HPDE6-E6E7 (cell line): ENCODE measurements around the gene DLGAP3.

Experiments
- DNase-seq: peaks from one replicate; pipeline ENCODE4 v3.0.0; 2011; ENCODE audit warnings: missing footprints; ENCODE audit errors: extremely low spot score

Gene DLGAP3

GRCh38 chr1:34905098-34905459 lies 24.4 kb downstream of the DLGAP3 start:
- no peak for DNase-seq

- DNase-seq, result no peak
Measured at GRCh38 chr1:34904236-34905097, 25.0 kb downstream of the DLGAP3 start.

GRCh38 chr1:34901919-34902318 lies 27.5 kb downstream of the DLGAP3 start:
- no peak for DNase-seq

GRCh38 chr1:34900775-34901502 lies 28.5 kb downstream of the DLGAP3 start:
- DNase-seq, result no peak

GRCh38 chr1:34899906-34900305 lies 29.5 kb downstream of the DLGAP3 start:
- no peak for DNase-seq

GRCh38 chr1:34899471-34899870 lies 30.0 kb downstream of the DLGAP3 start:
- no peak for DNase-seq

- DNase-seq, result no peak
Measured at GRCh38 chr1:34898330-34898761, 31.1 kb downstream of the DLGAP3 start.

GRCh38 chr1:34896612-34897011 lies 32.8 kb downstream of the DLGAP3 start:
- no peak for DNase-seq

- no peak for DNase-seq
Measured at GRCh38 chr1:34889705-34890104, 39.7 kb downstream of the DLGAP3 start.

GRCh38 chr1:34887593-34887992 lies 41.9 kb downstream of the DLGAP3 start:
- DNase-seq, result no peak

GRCh38 chr1:34885405-34886247 lies 43.8 kb downstream of the DLGAP3 start:
- no peak for DNase-seq

GRCh38 chr1:34884961-34885360 lies 44.5 kb downstream of the DLGAP3 start:
- peak; percentile 22 for DNase-seq

- no peak for DNase-seq
Measured at GRCh38 chr1:34884536-34884935, 44.9 kb downstream of the DLGAP3 start.

GRCh38 chr1:34879230-34879629 lies 50.2 kb downstream of the DLGAP3 start:
- no peak for DNase-seq

GRCh38 chr1:34876406-34876805 lies 53.0 kb downstream of the DLGAP3 start:
- no peak for DNase-seq

- no peak for DNase-seq
Measured at GRCh38 chr1:34874296-34874952, 55.0 kb downstream of the DLGAP3 start.

GRCh38 chr1:34872133-34872503 lies 57.3 kb downstream of the DLGAP3 start:
- no peak for DNase-seq

GRCh38 chr1:34871443-34872132 lies 57.9 kb downstream of the DLGAP3 start:
- no peak for DNase-seq

- no peak for DNase-seq
Measured at GRCh38 chr1:34870395-34870794, 59.1 kb downstream of the DLGAP3 start.

GRCh38 chr1:34869760-34870159 lies 59.7 kb downstream of the DLGAP3 start:
- DNase-seq, result no peak
